DMS153 treated with DMSO at 0.1 percent for 48 hours (cell line): Measurements from ENCODE around the gene GOSR2.
"Not testable (repeated sequence)": the region's sequence is repeated elsewhere in the genome, so short reads cannot be mapped to it uniquely, and the experiment has no call there.

Source experiments
- DNase-seq: peaks from one replicate; lab custom pipeline; 2025; ENCODE audit not compliant: unreplicated experiment; lab: John Stamatoyannopoulos, UW

GOSR2 gene

DNA sequence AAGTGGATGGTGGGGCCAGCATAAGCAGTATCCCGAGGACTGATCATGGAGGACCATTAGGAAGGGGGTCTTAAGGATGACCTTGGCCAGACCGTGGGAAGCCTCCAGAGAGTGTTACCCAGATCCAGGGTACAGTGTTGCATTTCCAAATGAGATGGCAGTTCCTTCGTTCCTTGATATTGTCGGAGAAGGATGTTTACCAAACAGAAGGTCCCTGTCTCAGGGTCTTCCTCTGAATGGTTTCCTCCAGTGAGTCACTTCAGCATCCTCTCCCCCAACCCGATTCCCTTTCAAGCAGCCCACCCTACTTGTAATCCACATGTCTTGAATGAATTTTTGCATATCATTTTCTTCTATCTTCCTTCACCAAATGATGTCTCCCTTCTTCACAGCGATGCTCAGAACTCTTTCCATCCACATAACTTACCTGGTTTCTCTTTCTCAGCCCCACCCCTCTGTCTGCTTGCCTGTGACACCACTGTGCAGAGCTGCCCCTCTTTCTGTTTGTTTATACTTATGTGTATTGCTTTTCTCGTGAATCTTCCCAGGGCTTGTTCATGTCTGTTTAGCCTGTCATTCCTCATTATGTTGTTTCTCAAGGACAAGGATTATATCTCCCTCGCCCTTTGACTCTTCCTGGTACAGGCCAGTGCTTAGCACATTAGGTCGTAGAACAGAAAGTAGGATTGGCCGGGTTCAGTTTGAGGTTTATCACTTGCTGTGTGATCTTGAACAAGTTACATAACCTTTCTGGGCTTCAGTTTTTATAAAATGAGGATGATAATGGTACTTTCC lies 5.7 kb downstream of the GOSR2 start:
- no peak for DNase-seq

DNA sequence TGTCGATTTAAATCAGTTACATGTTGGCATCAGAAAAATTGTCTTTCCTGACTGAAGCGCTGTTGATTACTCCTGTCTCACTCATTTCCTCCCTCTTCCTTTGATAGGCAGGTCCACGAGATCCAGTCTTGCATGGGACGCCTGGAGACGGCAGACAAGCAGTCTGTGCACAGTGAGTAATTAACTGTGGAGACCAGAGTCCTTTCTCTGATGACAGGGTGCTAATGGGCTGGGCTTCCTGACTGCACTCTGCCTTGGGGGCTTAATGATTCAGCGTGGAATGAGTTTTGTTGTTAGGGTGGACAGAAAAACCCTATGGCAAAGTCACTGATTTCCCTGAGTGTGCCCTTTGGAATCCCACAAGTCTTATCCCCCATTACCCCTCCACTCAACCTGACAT lies 6.5 kb downstream of the GOSR2 start:
- DNase-seq = no peak

DNA sequence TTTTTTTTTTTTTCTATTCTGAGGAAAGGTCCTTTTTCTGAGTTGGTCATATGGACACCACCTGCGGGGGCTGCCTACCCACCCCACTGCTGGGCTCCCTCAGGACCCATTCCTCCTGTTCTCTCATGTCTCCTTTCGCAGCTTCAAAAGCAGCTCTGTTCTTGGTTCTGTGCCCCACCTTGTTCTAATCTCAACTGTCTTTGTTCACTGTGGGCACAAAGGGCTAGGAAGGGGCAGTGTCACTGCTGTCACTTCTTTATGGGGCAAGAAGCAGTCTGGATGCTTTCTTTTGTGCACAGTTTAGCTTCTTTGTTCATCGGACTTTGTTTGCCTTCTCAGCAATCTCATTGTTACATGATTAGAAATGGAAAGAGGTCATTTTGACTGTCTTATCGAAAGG lies 7.1 kb downstream of the GOSR2 start:
- no peak for DNase-seq

DNA sequence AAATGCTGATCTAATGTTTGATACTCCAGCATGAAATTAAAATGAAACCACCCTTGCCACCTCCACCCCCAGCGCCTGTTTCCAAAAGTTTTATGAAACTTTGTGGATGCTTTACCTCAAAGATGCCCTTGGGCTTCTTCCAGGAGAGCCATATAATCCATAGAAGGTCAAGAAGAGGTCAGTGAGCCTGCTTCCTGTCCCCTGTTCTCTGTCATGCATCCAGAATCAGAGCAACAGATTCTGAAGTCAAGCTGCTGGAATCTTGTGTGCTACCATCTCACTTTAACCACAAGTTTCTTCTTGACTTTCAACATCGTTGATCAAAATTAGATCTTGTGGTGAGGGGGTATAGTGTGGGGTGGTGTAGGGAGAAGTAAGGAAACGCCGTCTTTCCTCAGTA lies 8.6 kb downstream of the GOSR2 start:
- DNase-seq = no peak

DNA sequence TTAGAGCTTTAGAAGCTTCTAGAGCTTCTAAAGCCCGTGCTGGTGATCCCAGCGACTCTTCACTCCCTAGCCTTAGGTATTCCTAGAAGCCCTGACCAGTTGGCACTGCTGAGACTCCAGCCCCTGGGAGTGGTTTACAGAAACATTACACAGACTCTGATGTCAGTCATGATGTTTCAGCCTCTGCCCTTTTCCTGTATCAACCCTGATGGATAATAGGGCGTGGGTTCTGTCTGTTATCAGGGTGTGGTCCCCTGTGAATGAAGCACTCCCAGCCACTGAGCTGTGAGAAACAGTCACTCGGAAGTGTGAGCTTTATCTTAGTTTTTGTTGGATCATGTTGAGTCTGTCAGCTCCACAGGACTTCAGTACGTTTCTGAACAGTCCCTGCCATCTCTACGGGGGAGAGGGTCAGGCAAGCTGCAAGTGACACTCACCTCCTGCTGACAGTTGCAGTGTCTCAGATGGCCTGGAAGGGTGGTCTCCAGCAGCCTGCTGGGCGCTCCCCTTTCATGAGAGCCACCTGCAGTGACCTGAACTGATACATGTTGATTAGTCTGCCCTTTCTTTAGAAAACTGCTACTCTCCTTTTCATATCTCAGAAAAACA lies 12.8 kb downstream of the GOSR2 start:
- DNase-seq = no peak

DNA sequence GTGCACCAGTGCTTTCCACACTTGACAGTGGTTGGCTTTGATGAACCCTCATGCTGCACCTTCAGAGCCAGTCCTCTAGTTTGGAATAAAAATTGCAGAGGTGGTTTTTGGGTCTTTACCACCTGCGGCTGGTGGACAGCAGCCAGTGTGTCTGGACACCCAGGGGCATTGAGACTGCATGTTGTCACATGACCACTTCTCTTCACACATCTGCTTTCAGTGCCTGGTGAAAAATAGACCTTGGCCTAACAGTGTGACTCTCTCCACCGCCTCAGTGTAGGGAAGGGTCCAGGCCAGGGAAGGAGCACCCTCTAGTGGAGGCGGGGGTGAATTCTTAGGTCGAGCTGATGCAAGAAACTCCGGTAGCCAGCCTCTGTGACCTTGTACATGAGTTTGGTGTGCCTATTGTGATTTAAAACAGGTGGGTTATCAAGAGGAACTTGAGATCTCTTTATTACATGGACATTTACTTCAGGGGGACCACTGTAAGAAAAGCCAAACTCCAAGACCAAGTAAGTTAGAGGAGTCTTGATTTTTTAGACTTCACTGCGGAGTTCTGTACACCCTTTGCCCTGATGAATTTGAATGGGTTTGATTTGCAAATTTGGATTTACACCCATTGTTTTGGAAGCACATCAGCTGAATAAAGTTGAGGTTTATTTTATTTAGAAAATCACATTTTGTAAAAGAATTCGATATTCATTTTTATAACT lies 17.9 kb downstream of the GOSR2 start:
- peak; percentile 45 for DNase-seq

DNA sequence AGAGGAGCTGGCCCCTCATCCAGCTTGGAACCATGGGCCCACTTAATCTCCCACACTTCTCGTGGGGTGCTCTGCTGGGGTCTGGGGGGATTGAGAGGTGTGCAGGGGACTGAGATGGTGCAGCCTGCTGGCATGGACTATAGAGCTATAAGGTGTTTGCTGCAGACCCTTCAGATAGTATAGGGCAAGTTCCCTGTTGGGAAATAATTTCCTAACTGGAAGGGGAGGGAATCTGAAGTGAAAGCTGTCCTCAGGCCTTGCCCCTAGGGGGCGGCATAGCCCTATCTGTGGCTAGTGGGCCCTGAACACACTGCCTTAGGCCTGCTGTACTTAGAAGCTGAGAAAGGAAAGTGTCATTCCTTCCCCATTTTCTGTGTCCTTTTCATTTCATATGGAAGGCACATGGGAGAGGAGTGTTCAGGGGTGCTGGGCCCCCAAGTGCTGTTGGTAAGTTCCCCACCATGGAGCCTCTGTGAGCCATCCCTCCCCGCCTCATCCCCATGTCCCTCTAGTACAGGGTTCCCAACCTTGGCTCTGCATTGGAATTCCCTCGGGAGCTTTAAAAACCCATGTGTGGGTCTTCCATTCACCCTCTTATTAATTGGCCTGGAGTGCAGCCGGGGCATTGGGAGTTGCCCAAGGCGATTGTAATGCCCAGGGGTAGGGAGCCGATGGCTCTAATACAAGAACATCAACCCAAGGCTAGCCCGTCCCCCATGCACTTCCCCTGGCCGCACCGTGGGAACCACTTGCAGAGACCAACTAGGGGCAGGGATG lies 19.7 kb downstream of the GOSR2 start:
- peak; percentile 27 for DNase-seq

DNA sequence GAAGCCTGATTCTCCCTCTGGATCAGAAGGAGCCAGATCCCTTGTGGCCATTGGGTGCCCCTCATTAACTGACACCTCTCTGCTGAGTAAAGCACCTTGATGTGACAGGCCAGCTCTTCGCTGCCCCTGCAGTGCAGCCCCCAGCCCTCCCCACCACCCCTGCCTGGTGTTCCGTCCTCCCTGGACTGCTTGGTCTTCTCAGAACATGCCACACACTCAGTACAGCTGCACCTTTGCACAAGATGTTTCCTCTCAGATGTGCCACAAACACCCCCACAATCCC lies 20.2 kb downstream of the GOSR2 start:
- no peak for DNase-seq

DNA sequence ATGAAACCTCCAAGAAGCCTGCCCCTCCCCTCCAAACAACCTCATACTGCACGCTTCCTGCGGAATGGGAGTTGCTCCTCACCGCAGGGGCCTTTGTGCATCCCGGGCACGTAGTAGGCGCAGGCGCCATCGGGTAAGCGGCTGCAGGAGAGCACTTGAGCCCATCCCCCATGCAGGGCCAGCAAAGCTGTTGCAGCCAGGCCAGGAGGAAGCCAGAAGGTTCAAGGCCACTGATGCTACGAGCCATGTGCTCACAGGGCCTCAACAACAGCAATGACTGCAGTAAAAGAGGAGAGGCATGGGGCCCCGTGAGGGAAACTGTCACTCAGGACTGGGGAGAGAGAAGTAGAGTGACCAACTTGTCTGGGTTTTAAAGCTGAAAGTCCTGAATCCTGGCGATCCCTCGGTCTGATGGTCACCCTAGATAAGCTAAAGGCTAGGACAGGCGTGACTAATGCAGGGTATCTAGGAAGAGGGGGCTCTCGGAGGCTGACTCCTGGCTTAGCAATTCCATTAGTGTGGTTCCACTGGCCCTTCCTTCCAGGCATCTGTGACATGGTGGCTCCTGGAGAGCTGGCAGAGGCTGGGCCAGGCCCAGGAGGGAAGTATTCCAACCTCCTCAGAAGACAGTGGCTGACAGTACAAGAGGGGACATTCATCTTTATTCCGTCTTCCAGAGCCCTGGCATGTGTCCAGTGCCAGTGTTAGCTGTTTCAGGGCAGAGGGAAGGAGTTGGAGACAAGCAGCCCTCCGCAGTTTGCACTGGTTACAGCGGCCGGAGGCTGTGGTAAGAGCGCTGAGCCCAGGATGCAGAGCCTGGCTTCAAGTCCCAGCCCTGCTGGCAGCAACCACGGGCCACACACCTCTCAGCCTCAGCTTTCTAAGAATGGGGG lies 20.8 kb downstream of the GOSR2 start:
- no peak for DNase-seq

DNA sequence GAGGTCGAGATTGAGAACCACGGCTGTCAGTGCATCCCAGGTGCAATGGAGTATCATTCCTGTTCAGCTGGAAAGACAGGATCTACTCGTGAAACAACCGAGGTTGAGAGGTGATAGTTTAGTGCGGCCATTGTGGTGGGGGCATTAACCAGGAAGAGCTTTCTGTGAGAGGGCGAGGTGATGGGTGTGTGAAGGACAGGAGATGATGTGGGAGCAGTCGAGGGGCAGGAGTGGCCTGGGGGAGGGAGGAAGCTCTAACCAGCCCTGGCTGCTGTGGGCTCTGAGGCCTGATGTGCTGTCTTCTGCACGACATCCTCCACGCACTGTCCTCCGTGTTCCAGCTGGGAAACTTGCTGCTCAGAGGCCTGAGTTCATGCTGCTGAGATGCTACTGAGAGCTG lies 22.0 kb downstream of the GOSR2 start:
- DNase-seq = no peak

DNA sequence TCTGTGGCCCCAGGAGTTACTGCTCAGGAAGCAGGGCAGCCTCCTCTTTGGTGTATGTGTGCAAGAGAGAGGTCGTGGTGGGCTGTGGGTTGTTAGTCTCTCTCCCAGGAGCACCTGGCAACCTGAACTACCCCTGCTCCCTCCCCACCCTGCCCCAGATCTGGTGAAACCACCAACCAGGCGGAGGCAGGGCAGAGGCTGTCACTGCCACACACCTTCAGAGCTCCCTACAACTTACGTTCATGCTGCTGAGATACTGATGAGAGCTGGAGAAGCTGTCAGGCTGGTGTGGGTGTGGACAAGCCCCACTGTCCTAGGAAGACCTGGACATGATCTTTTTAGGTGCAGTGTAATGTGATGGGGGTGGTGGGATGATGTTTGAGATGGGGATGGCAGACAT lies 24.3 kb downstream of the GOSR2 start:
- DNase-seq = no peak

DNA sequence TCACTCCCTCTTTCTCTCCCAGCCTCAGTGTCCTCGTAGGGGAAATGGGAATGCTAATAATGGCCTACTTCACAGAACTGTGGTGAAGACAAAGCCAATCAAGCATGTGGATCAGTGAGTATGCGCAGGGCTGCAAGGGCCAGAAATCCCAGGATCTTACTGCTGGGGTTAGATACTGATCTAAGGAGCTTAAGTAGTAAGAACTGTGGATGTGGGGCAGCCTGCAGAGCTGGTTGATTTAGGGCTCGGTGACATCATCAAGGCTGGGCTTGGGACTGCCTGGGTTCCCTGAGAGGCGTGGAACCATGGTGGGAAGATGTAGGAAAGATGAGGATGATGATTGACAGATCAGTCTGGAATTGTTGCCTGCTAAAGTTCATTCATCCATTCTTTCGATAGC lies 25.6 kb downstream of the GOSR2 start:
- DNase-seq = no peak

DNA sequence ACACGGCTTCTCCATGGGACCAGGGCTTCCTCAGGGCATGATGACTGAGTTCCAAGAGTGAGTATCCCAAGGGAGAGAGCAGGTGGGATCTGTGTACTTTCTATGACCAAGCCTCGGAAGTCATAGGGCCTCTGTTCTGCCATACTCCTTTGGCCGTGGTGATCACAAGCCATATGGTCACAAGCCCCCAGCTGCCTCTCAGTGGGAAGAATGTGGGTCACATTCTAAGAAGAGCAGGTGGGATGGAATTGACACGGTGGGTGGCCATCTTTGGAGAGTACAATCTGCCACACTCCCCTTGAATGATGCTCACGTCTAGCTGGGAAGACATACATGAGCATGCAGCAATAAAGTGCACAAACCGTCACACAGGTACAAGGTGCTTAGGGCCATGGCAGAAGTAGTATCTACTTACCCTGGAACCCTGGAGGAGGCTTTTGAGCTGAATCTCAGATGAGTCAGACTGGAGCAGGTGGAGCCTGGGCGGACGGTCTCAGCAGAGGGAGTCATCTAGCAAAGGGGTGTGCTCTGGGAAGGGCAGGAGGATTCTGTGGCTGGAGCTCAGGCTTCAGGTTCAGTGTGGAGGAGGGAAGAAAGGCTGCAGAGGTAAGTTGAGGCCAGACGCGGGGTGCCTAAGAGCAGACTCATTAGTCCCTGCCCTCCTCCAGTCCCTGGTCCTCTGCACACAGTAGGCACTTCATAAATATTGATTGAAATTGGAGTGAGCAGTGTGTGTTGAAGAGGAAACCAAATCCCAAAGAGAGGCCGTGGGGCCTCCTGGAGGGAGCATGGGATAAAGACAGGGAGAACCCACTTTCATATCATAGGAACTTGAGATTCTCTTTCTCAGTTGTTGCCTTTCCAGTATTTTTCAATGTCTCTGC lies 26.6 kb downstream of the GOSR2 start:
- DNase-seq = no peak

DNA sequence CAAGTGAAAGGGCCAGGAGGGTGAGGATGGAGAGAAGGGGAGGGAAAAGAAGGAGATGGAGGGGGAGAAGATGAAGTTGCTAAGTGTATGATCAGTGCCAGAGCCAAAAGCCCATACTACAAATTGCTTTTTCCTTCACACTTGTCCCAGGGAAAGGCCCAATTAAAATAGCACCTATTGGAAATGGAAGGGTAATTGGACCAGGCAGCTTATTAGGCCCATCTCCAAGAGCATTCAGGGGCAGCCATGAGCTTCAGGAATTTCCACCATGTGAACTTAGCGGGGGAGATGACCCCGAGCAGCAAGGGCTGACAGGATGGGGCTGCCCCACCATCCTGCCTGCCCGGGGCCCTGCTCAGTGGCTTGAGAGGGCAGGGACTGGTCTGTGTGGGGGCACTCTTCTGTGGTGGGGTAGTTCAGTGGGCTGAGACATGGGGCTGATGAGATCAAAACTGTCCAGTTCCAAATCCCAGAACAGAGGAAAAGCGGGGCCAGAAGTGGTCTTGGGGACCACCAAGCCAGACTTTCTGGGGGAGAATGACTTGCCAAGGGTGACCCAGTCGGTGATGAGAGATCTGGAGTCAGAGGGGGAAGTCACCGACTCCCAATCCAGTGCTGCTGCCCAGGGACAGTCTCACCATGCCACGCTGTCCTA lies 27.5 kb downstream of the GOSR2 start:
- DNase-seq = no peak

DNA sequence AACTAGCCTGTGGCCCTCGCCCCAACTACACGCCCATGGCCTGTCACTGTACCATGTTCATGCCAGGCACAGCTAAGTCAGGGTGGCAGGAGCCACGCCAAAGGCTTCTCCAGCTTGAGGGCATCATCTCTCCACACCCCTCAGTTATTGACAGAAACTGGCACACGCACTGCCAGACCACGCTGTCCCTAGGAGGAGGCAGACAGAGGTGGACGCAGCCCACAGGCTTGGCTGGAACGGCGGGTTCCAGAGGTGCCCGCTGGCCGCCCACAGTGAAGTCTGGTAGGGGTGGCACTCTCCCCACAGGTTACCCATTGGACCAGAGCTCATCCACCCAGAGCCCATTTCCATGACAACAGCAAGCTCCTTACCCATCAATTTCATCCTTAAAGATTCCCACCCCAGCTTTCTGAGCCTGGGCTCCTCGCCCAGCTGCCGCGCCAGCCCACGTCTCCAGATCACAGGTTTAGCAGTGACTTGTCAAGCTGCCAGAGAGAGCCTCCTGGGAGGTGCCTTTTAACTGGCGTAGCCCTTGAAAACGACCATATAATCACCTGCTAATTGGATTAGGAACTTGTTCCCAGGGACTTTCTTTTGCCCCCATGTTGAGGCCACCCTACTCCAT lies 28.1 kb downstream of the GOSR2 start:
- DNase-seq = no peak

DNA sequence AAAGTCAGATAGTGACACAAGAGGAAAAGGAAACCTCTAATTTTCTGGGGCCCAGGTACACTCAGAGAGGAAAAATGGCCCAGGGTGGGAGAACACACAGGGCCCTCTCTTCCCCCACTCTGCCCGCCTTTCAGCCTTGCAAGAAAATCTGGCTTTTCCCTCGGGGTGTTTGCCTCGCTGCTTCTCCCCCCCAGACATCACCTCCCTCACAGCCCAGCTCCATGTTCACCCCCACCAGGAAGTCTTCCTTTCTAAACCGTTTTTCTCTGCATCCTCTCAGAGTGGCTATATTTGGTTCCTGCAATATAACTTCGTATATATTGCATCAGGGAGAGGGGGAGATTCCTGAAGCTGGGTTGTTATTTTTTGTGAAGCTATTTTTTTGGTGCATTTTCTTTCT lies 28.7 kb downstream of the GOSR2 start:
- DNase-seq = no peak

DNA sequence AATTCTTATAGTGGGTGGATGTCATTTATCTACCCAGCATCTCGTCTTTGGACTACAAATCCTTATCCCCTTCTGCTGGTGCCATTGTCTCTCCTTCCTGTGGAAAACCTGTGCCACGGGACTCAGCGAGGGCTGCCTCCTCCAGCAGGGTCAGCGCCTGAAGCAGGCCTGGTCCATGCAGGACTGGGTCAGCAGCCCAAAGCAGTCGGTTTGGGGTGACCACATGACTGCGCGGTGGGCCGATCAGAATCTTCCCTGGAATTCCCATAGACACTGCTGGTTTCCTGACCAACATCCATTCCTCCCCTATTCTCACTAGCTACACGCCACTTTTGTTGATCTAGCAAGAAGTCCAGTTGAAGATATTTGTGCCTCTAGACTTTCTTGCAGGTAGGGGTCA lies 29.2 kb downstream of the GOSR2 start:
- no peak for DNase-seq

DNA sequence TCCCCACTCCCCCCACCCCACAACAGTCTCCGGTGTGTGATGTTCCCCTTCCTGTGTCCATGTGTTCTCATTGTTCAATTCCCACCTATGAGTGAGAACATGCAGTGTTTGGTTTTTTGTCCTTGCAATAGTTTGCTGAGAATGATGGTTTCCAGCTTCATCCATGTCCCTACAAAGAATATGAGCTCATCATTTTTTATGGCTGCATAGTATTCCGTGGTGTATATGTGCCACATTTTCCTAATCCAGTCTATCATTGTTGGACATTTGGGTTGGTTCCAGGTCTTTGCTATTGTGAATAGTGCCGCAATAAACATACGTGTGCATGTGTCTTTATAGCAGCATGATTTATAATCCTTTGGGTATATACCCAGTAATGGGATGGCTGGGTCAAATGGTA lies 30.2 kb downstream of the GOSR2 start:
- not testable (repeated sequence) for DNase-seq
